HepG2 (cell line): Measurements from ENCODE around the gene DHRS13. TPM values are rescaled to one million over a fixed set of nuclear protein-coding genes. Genes with fewer than 3 reads are reported as not detected.

ENCODE experiments used
- ATAC-seq: fragments of 200-7000 bp; cut with Tn5 transposase; 3 replicates; pipeline ENCODE4 v1.9.1; 2020; ENCODE audit warnings: mild to moderate bottlenecking, moderate library complexity
- BruUV-seq: library from RNA; stranded (reverse); fragments of 400-500 nt; replicated peaks from 2 replicates; lab custom pipeline; 2021; lab: Mats Ljungman, UMichigan
- CTCF ChIA-PET: fragments of 300-600 bp; formaldehyde crosslinking; extraction: SDS; loops from one replicate; lab custom pipeline; 2021; ENCODE audit warnings: low total read pairs, inconsistent platforms, low intra/inter-chr PET ratio; lab: Yijun Ruan, JAX
- POLR2A ChIA-PET: fragments of 350-600 bp; sonication (Branson Sonifier 250); formaldehyde crosslinking; loops from one replicate; lab custom pipeline; 2020; ENCODE audit warnings: antibody characterized with exemption, inconsistent platforms; lab: Yijun Ruan, JAX
- DNase-seq: peaks from one replicate; pipeline ENCODE4 v3.0.0-alpha.2; 2015; ENCODE audit warnings: low spot score
- FAIRE-seq: peaks from 3 replicates; lab custom pipeline; 2011; peaks lifted over from hg19 to GRCh38; lab: Jason Lieb, UNC
- H2AFZ ChIP-seq: one replicate; pipeline ENCODE4 v1.6.1; 2011; ENCODE audit warnings: low read length, inconsistent platforms
- H3K27ac ChIP-seq: fragments of 300-600 bp; 3 replicates; pipeline ENCODE4 v1.8.0; 2011; ENCODE audit warnings: mixed run types, mild to moderate bottlenecking, mixed read lengths, low read length, inconsistent platforms; ENCODE audit not compliant: insufficient read depth; ENCODE audit errors: extremely low read length
- H3K27me3 ChIP-seq, 2 experiments: fragments of 200-600 bp in 1 of 2; 2 replicates in 1 of 2; 3 replicates in 1 of 2; pipeline versions ENCODE4 v1.6.0 to v1.8.0; 2011; ENCODE audit warnings: low read length in 2 of 2, mild to moderate bottlenecking in 2 of 2, moderate library complexity in 2 of 2, inconsistent platforms in 1 of 2; ENCODE audit not compliant: insufficient read depth in 2 of 2, control insufficient read depth in 1 of 2
- H3K36me3 ChIP-seq, 2 experiments: fragments of 200-600 bp in 1 of 2; replicated peaks in 1 of 2; 2 replicates in 1 of 2; 3 replicates in 1 of 2; pipeline versions ENCODE4 v1.5.1 to v1.8.0; 2011; ENCODE audit warnings: low read length in 2 of 2, inconsistent platforms in 1 of 2; ENCODE audit not compliant: insufficient read depth in 2 of 2, control insufficient read depth in 1 of 2
- H3K4me1 ChIP-seq: 2 replicates; pipeline ENCODE4 v1.5.1; 2012; ENCODE audit warnings: low read length, inconsistent platforms; ENCODE audit not compliant: insufficient read depth
- H3K4me2 ChIP-seq: 2 replicates; pipeline ENCODE4 v1.6.0; 2011; ENCODE audit warnings: low read depth, low read length, inconsistent platforms
- H3K4me3 ChIP-seq, 3 experiments: fragments of 200-600 bp in 1 of 3; sonication (generic), shearing (Covaris generic) in 1 of 3; replicated peaks in 1 of 3; 2 replicates each; pipeline ENCODE4 v1.5.1; 2011 to 2016; ENCODE audit warnings: low read length in 3 of 3, inconsistent platforms in 2 of 3, low read depth in 2 of 3, mild to moderate bottlenecking in 2 of 3, control low read depth in 1 of 3, mixed read lengths in 1 of 3; ENCODE audit not compliant: insufficient read depth in 1 of 3
- H3K79me2 ChIP-seq: one replicate; pipeline ENCODE4 v1.6.1; 2011; ENCODE audit warnings: low read length, inconsistent platforms; ENCODE audit not compliant: insufficient read depth
- H3K9ac ChIP-seq: 2 replicates; pipeline ENCODE4 v1.6.0; 2011; ENCODE audit warnings: mild to moderate bottlenecking, low read depth, low read length, inconsistent platforms; ENCODE audit not compliant: insufficient read depth
- H3K9me3 ChIP-seq: 2 replicates; pipeline ENCODE4 v1.5.1; 2012; ENCODE audit warnings: mild to moderate bottlenecking, low read length
- H4K20me1 ChIP-seq: 2 replicates; pipeline ENCODE4 v1.6.0; 2011; ENCODE audit warnings: inconsistent platforms, mild to moderate bottlenecking, low read length, moderate library complexity; ENCODE audit not compliant: insufficient read depth
- AHR ChIP-seq: IDR thresholded peaks from 2 replicates; pipeline ENCODE4 v1.6.1; 2018; ENCODE audit warnings: missing genetic modification reagents, missing compliant biosample characterization
- EED ChIP-seq: sonication (generic); formaldehyde crosslinking; IDR thresholded peaks from 2 replicates; pipeline ENCODE4 v1.5.0; 2020; ENCODE audit warnings: mild to moderate bottlenecking, missing genetic modification reagents
- GATAD2A ChIP-seq: IDR thresholded peaks from 2 replicates; pipeline ENCODE4 v1.6.1; 2016
- ISL2 ChIP-seq: sonication (generic); formaldehyde crosslinking; IDR thresholded peaks from 2 replicates; pipeline ENCODE4 v1.5.0; 2020; ENCODE audit warnings: missing genetic modification reagents
- MXD4 ChIP-seq: IDR thresholded peaks from 2 replicates; pipeline ENCODE4 v1.6.1; 2016; ENCODE audit warnings: mild to moderate bottlenecking, missing biosample characterization, missing genetic modification reagents
- NFE2 ChIP-seq: sonication (generic); formaldehyde crosslinking; IDR thresholded peaks from 2 replicates; pipeline ENCODE4 v1.4.0; 2020; ENCODE audit warnings: missing genetic modification reagents
- POLR2AphosphoS2 ChIP-seq: IDR thresholded peaks from 2 replicates; pipeline ENCODE4 v1.6.1; 2011; ENCODE audit warnings: low read depth, low read length, improper control_type of control experiment
- STAG1 ChIP-seq: sonication (generic); formaldehyde crosslinking; IDR thresholded peaks from 2 replicates; pipeline ENCODE4 v1.4.0; 2020; ENCODE audit warnings: missing genetic modification reagents
- TCF12 ChIP-seq, 2 experiments: fragments of 450-650 bp in 1 of 2; sonication (generic) in 1 of 2; formaldehyde crosslinking in 1 of 2; IDR thresholded peaks; 2 replicates each; pipeline versions ENCODE4 v1.6.1 to v1.8.0; 2017 to 2022; ENCODE audit warnings: antibody characterized with exemption in 1 of 2, mild to moderate bottlenecking in 1 of 2, missing genetic modification reagents in 1 of 2, moderate library complexity in 1 of 2
- YEATS4 ChIP-seq: sonication (generic); formaldehyde crosslinking; IDR thresholded peaks from 2 replicates; pipeline ENCODE4 v1.4.0; 2020; ENCODE audit warnings: missing genetic modification reagents, borderline replicate concordance
- ZFP82 ChIP-seq: sonication (generic); formaldehyde crosslinking; IDR thresholded peaks from 2 replicates; pipeline ENCODE4 v1.5.1; 2020; ENCODE audit warnings: mild to moderate bottlenecking, missing genetic modification reagents, borderline replicate concordance
- ZNF124 ChIP-seq: sonication (generic); formaldehyde crosslinking; IDR thresholded peaks from 2 replicates; pipeline ENCODE4 v1.4.0; 2020; ENCODE audit warnings: missing genetic modification reagents
- ZNF160 ChIP-seq: sonication (generic); formaldehyde crosslinking; IDR thresholded peaks from 2 replicates; pipeline ENCODE4 v1.8.0; 2022; ENCODE audit warnings: mild to moderate bottlenecking, inconsistent platforms, missing genetic modification reagents
- ZNF224 ChIP-seq: sonication (generic); formaldehyde crosslinking; IDR thresholded peaks from 2 replicates; pipeline ENCODE4 v1.5.0; 2020; ENCODE audit warnings: mild to moderate bottlenecking, missing genetic modification reagents
- ZNF652 ChIP-seq: IDR thresholded peaks from 2 replicates; pipeline ENCODE4 v1.6.1; 2016; ENCODE audit warnings: low read depth, borderline replicate concordance
- ZNF674 ChIP-seq: sonication (generic); formaldehyde crosslinking; IDR thresholded peaks from 2 replicates; pipeline ENCODE4 v1.5.0; 2020; ENCODE audit warnings: low read depth, mild to moderate bottlenecking, missing genetic modification reagents
- WGBS: methylation state at CpG from one replicate; pipeline ENCODE4 v1.1.6; 2017; ENCODE audit warnings: low lambda C conversion rate; 5-methylcytosine and 5-hydroxymethylcytosine counted together
- in situ Hi-C: cut with HindIII; loops from 2 replicates; pipeline ENCODE4 v1.10.0; 2017; ENCODE audit warnings: low pct_unique_long_range_greater_than_20kb; ENCODE audit not compliant: extremely low pct_ligation_motif_present
- intact Hi-C: fragments of 100-400 bp; cut with micrococcal nuclease; formaldehyde crosslinking; loops from one replicate; pipeline ENCODE4 v1.10.0; 2022; ENCODE audit not compliant: unreplicated experiment
- polyA plus RNA-seq, 8 experiments: library from polyadenylated mRNA; depleted of rRNA in 3 of 8; stranded (reverse) in 7 of 8; unstranded in 1 of 8; fragments of >200 nt; fragmentation: Illumina TruSeq in 4 of 8; extraction: Trizol in 4 of 8; gene quantifications; 2 replicates each; pipeline versions ENCODE4 v1.2.1 to v1.2.3, GENCODE V29; 2011 to 2016; ENCODE audit warnings: low read depth in 4 of 8, missing spikeins in 1 of 8, mixed read lengths in 1 of 8; ENCODE audit not compliant: insufficient read depth in 1 of 8
- total RNA-seq, 5 experiments: library from RNA; depleted of rRNA; stranded (reverse); fragments of >200 nt; fragmentation: Illumina TruSeq; extraction: Trizol; gene quantifications; 2 replicates each; pipeline ENCODE4 v1.2.3, GENCODE V29; 2016; ENCODE audit warnings: low read depth in 1 of 5
- TF ChIP-seq, protein P1 (sequence below): IDR thresholded peaks from 2 replicates; pipeline ENCODE4 v1.6.1; 2016; ENCODE audit warnings: missing genetic modification reagents, missing compliant biosample characterization
- TF ChIP-seq, protein P2 (sequence below): sonication (generic); formaldehyde crosslinking; IDR thresholded peaks from 2 replicates; pipeline ENCODE4 v1.5.0; 2020; ENCODE audit warnings: mild to moderate bottlenecking, missing genetic modification reagents, borderline replicate concordance

The DHRS13 gene
- total and polyA plus RNA-seq, 2 of the 13 experiments (the other 11 are each of a cell fraction or from before 2014, with no cell fraction given): 11.8 to 12.6 TPM

DNA sequence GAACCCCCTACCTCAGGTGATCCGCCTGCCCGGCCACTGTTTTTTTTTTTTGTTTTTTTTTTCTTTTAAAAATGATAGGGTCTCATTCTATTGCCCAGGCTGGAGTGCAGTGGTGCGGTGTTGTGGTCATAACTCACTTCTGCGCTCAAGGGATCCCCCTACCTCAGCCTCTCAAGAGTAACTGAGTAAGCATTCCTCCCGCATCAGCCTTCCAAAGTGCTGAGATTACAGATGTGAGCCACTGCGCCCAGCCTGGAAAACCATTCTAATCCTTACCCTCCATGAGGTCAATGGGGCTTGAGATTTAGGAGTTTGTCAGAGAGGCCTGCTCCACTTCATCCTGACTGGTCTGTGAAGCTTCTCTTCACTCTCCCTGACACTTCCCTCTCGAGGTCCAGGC is 35.6 kb downstream of the DHRS13 start:
- BruUV-seq: no TSS peak
- H3K4me2 ChIP-seq: no peak overlapping the region
- H4K20me1 ChIP-seq: no peaks in the 10 kb centered on the region
- FAIRE-seq (no peak), DNase-seq (no peak), ATAC-seq (no peak)
- peaks cover 33% of the 10 kb centered on the region for H3K4me1 ChIP-seq
- TF ChIP-seq POLR2AphosphoS2 (no peak), TCF12 (IDR thresholded peaks at IDR 0.05) (no peak), TCF12 (CRISPR knock-in tag; IDR thresholded peaks at IDR 0.05) (no peak), ZNF224 (CRISPR knock-in tag) (no peak), NFE2 (CRISPR knock-in tag) (no peak), EED (no peak), ZFP82 (no peak), ISL2 (no peak), MXD4 (CRISPR knock-in tag) (no peak), YEATS4 (CRISPR knock-in tag) (no peak), ZNF652 (CRISPR knock-in tag) (no peak), STAG1 (CRISPR knock-in tag) (no peak), ZNF674 (no peak), AHR (no peak), ZNF124 (CRISPR knock-in tag) (no peak), ZNF160 (CRISPR knock-in tag) (no peak), GATAD2A (CRISPR knock-in tag) (no peak)
- TF ChIP-seq, protein P1, sequence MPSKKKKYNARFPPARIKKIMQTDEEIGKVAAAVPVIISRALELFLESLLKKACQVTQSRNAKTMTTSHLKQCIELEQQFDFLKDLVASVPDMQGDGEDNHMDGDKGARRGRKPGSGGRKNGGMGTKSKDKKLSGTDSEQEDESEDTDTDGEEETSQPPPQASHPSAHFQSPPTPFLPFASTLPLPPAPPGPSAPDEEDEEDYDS: no peak
- TF ChIP-seq, protein P2, sequence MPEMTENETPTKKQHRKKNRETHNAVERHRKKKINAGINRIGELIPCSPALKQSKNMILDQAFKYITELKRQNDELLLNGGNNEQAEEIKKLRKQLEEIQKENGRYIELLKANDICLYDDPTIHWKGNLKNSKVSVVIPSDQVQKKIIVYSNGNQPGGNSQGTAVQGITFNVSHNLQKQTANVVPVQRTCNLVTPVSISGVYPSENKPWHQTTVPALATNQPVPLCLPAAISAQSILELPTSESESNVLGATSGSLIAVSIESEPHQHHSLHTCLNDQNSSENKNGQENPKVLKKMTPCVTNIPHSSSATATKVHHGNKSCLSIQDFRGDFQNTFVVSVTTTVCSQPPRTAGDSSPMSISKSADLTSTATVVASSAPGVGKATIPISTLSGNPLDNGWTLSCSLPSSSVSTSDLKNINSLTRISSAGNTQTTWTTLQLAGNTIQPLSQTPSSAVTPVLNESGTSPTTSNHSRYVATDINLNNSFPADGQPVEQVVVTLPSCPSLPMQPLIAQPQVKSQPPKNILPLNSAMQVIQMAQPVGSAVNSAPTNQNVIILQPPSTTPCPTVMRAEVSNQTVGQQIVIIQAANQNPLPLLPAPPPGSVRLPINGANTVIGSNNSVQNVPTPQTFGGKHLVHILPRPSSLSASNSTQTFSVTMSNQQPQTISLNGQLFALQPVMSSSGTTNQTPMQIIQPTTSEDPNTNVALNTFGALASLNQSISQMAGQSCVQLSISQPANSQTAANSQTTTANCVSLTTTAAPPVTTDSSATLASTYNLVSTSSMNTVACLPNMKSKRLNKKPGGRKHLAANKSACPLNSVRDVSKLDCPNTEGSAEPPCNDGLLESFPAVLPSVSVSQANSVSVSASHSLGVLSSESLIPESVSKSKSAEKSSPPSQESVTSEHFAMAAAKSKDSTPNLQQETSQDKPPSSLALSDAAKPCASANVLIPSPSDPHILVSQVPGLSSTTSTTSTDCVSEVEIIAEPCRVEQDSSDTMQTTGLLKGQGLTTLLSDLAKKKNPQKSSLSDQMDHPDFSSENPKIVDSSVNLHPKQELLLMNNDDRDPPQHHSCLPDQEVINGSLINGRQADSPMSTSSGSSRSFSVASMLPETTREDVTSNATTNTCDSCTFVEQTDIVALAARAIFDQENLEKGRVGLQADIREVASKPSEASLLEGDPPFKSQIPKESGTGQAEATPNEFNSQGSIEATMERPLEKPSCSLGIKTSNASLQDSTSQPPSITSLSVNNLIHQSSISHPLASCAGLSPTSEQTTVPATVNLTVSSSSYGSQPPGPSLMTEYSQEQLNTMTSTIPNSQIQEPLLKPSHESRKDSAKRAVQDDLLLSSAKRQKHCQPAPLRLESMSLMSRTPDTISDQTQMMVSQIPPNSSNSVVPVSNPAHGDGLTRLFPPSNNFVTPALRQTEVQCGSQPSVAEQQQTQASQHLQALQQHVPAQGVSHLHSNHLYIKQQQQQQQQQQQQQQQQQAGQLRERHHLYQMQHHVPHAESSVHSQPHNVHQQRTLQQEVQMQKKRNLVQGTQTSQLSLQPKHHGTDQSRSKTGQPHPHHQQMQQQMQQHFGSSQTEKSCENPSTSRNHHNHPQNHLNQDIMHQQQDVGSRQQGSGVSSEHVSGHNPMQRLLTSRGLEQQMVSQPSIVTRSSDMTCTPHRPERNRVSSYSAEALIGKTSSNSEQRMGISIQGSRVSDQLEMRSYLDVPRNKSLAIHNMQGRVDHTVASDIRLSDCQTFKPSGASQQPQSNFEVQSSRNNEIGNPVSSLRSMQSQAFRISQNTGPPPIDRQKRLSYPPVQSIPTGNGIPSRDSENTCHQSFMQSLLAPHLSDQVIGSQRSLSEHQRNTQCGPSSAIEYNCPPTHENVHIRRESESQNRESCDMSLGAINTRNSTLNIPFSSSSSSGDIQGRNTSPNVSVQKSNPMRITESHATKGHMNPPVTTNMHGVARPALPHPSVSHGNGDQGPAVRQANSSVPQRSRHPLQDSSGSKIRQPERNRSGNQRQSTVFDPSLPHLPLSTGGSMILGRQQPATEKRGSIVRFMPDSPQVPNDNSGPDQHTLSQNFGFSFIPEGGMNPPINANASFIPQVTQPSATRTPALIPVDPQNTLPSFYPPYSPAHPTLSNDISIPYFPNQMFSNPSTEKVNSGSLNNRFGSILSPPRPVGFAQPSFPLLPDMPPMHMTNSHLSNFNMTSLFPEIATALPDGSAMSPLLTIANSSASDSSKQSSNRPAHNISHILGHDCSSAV (CRISPR knock-in tag): no peak
- no peak overlapping the region for H3K9ac ChIP-seq
- 79% methylated on average over 7 of the region's 7 CpGs for WGBS
- H3K79me2 ChIP-seq: no peaks in the 10 kb centered on the region
- no peaks in the 10 kb centered on the region for H3K36me3 ChIP-seq
- no peaks in the 10 kb centered on the region for H3K9me3 ChIP-seq
- in situ Hi-C loops (no loop called here), intact Hi-C loops (no loop called here)
- H3K27ac ChIP-seq: no peak overlapping the region
- CTCF ChIA-PET: no interaction called here
- H3K4me3 ChIP-seq: no peak overlapping the region
- no peaks in the 10 kb centered on the region for H3K27me3 ChIP-seq
- H2AFZ ChIP-seq: peak overlapping the region; percentile 19
- POLR2A ChIA-PET: no interaction called here
